Fibroblast of skin of abdomen (primary cell): ENCODE data around the gene LRRK1. TPM values are rescaled to one million over a fixed set of nuclear protein-coding genes. Genes with fewer than 3 reads are reported as not detected.

Experiments used
- DNase-seq: peaks from one replicate; pipeline ENCODE4 v3.0.0-alpha.2; 2013
- polyA plus RNA-seq, 2 experiments: library from polyadenylated mRNA; unstranded; fragments of 120-200 nt; gene quantifications; one replicate each; pipeline ENCODE4 v1.2.1, GENCODE V29; 2013; ENCODE audit not compliant: insufficient read length in 2 of 2

Gene LRRK1, protein sequence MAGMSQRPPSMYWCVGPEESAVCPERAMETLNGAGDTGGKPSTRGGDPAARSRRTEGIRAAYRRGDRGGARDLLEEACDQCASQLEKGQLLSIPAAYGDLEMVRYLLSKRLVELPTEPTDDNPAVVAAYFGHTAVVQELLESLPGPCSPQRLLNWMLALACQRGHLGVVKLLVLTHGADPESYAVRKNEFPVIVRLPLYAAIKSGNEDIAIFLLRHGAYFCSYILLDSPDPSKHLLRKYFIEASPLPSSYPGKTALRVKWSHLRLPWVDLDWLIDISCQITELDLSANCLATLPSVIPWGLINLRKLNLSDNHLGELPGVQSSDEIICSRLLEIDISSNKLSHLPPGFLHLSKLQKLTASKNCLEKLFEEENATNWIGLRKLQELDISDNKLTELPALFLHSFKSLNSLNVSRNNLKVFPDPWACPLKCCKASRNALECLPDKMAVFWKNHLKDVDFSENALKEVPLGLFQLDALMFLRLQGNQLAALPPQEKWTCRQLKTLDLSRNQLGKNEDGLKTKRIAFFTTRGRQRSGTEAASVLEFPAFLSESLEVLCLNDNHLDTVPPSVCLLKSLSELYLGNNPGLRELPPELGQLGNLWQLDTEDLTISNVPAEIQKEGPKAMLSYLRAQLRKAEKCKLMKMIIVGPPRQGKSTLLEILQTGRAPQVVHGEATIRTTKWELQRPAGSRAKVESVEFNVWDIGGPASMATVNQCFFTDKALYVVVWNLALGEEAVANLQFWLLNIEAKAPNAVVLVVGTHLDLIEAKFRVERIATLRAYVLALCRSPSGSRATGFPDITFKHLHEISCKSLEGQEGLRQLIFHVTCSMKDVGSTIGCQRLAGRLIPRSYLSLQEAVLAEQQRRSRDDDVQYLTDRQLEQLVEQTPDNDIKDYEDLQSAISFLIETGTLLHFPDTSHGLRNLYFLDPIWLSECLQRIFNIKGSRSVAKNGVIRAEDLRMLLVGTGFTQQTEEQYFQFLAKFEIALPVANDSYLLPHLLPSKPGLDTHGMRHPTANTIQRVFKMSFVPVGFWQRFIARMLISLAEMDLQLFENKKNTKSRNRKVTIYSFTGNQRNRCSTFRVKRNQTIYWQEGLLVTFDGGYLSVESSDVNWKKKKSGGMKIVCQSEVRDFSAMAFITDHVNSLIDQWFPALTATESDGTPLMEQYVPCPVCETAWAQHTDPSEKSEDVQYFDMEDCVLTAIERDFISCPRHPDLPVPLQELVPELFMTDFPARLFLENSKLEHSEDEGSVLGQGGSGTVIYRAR (N-terminal part only)
- polyA plus RNA-seq (2013, experiment 1 of 2; ENCODE audit: insufficient read length) = 13.0 TPM
- 12.0 TPM for polyA plus RNA-seq (2013, experiment 2 of 2; ENCODE audit: insufficient read length)

DNA sequence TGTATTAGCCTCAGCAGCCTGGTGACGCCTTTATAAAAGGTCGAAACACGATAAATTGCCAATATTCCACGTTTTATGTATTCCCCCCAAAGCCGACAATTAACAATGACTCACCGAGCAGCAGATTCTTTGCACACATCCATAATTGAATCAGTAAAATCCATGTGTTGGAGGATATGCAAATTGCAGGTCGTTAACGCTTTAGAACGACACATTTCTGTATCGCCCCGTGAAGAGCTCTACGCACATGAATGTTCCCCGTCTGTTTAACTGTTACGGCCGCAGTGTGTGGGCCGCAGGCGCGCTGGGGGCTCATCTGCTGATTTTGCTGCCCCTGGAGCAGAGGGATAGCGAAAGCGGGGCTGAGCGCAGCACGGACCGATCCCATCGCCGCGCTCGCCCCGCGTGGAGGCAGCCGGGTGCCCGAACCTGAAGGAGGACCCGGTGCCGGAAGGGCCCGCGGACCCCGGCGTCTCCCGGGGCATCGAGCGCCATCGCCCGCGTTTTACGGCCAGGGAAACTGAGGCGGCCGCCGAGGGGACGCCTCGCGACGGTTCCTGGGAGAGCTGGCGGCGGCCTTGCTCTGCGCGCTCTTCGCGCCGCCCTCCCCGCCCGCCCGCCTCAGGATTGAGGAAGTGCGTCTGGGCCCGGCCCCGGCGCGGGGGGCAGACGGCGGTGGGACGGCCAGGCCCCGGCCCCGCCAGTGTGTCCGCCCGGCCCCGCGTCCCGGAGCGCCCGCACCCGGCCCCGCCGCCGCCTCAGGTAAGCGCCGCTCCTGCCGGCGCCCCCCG, at the start of gene LRRK1:
Gene LRRK1 (plus strand): TSS at position 668 of the 791 bp plus-strand sequence. CDS start 5,276 bp downstream, outside the sequence.
- DNase-seq = peak; percentile 59

DNA sequence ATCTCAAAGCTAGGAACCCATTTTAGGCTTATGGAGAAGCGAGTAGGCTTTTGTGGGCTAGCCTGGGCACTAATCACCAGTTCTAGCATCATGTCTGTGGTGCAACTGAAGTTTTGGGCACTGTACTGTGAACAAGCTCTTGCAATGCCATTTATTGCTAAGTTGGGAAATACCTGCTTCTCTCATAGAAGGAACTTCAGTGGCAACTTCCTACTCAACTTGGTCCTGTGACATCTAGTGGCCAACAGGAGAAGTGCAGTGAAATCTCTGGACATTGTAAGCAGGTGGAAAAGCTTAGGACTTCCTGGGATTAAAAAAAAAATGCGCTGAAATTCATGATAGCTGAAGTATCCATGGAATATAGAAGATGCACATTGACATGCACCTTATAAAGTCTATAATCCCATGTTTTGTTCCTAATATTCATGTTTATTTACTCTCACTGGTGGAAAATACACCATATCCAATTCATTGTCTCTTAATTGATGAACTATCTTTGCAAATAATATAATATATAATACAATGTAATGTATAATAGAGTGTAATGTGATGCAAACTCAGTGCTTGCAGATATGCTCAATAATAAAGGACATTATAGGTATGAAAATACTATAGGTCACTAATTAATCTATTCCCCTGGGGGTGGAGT, 46.0 kb upstream of the LRRK1 start:
- DNase-seq = peak; percentile 77

DNA sequence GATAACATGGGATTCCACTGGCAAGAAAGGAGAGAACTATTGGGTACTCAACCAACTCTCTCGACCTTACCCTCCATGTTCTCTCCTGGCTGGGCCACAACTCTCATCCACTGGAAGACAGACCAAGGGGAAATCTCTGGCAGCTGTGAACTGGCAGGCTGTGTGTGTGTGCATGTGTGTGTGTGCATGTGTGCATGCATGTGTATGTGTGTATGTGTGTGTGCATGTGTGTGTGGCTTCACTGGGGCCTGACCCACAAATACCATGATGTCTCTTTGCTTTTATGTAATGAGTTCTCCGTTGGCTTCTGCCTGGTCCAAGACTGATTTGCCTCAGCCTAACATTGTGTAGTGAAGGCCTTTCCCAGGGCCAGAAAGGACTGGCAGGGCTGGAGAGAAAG, 43.7 kb upstream of the LRRK1 start:
- DNase-seq = no peak

GRCh38 chr15:100875976-100876375, 43.2 kb upstream of the LRRK1 start:
- DNase-seq = no peak

DNA sequence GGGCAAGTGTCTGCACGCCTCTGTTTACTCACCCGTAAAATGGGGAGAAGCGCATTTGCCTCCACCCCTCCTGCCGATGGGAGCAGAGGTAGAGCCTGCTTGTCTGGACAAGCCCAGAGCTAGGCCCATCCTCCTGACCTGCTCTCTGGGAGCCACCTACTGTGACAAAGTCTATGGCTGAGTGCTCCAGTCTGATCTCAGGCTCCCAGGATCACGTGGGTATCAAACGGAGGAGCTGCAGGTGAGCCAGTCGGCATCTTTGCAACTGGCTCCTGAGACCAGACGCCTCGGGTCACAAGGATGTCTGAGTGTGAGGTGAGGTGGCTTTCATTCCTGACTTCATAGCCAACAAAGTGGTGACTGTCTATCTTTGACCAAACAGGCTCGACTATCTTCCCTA, 41.6 kb upstream of the LRRK1 start:
- no peak for DNase-seq

- DNase-seq = no peak
Measured at GRCh38 chr15:100878130-100878529, 41.0 kb upstream of the LRRK1 start.

DNA sequence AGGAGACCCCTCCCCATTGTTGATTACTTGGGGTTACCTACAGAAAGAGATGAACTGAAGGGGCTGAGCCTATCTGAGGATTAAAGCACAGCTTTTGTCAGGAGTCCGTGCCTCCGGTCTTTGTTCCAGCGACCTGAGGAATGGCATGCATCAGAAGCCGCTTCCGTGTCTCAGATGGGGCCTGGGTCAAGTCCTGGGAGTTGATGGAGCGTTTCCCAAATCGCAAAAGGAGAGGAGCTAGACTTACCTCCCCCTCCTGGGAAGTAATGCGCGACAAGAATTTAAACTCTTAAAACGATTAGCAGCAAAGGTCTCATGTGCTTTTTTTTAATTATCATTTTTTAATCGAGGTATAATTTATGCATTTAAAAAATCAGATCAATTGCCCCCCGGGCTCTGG, 40.5 kb upstream of the LRRK1 start:
- DNase-seq = no peak

DNA sequence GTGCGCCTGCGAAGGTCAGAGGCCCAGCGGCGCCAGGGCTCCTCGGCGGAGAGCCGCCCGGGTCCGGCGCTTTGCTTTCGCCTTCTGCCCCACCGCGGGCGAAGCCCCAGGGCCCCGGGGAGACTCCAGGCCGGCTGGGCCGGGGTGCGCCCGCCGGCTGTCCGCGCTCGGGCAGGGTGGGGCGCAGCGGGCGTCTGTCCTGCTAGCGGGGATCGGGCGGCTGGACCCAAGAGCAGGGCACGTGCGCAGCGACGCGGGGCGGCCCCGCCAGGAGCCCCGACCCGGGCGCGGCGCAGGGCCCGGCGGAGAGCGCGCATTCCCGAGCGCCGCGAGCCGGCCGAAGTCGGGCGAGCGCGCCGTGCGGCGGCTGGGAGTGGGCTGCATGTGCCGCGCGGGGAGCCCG, 40.1 kb upstream of the LRRK1 start:
- no peak for DNase-seq

GRCh38 chr15:100879464-100880138, 39.6 kb upstream of the LRRK1 start, which contains the start of gene ALDH1A3:
ALDH1A3 (plus strand) TSS chr15:100879831; CDS start chr15:100879908, 77 bp downstream.
- peak; percentile 58 for DNase-seq

GRCh38 chr15:100880139-100880896, 38.8 kb upstream of the LRRK1 start:
- DNase-seq = no peak

- DNase-seq = no peak
Measured at GRCh38 chr15:100880897-100881242, 38.3 kb upstream of the LRRK1 start.

DNA sequence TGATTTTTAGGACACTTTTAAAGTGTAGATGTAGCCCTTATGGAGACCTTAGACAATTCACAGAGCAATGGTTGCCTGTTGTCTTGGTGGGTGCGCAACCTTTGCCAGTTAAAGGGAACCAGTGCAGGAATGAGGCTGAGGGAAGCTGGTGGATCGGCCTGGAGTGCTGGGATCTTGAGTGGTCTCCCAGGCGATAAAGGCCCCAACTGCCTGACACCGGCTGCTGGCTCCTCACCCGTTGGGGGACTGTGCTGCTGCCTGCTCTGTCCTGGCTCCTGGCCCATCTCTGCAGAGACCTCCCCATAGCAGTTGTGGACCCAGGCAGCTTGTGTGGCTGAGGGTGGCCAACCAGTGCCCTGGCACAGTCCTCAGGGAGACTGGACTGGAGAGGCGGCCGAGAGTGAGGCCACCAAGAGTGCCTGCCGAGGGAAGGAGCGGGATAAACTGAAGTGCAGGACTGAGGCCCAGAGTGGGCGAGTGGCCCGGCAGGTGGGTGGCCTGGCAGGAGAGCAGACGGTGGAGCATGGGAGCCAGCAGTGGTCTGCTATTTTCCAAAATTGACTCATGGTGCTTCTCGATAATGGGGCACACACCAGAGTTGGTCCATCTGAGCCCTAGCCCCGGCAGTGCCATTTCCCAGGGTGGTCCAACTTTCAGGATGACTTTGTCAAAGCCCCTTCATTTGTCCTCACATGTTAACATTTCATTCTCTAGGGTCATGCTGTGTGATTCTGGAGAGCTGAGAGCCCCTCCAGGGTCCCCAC, 37.4 kb upstream of the LRRK1 start:
- no peak for DNase-seq

DNA sequence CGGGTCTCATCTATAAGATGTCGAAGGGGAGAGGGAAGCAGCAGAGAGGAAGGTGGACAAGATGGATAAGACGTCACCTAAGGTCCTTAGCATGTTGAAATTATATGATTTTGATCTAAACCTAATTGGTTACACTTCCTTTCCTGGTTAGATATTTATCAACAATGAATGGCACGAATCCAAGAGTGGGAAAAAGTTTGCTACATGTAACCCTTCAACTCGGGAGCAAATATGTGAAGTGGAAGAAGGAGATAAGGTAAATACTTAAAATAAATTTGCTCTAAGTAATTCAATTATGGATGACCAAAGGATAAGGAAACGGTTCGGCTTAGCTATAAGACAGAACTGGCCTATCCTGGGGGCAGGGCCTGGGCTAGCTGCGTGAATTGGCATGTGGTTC, 34.0 kb upstream of the LRRK1 start:
- DNase-seq = no peak

DNA sequence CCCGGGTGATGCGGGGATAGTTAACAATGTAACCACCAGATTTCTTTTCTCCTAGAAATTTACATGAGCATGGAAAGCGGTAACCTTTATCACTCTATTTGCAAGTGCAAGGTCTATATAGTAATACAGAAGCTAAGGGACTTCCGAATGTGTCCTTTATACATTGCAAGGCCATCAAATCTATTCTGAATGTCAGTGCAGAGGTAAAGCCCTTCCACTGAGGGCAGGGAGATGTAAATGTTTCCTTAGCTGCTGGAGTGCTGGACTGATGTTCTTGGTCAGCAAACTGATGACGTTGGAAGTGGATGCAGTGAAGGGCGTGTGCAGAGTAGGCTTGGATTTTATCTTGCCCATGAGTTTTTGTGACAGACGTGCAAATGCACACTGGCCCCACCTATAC, 33.3 kb upstream of the LRRK1 start:
- no peak for DNase-seq

DNA sequence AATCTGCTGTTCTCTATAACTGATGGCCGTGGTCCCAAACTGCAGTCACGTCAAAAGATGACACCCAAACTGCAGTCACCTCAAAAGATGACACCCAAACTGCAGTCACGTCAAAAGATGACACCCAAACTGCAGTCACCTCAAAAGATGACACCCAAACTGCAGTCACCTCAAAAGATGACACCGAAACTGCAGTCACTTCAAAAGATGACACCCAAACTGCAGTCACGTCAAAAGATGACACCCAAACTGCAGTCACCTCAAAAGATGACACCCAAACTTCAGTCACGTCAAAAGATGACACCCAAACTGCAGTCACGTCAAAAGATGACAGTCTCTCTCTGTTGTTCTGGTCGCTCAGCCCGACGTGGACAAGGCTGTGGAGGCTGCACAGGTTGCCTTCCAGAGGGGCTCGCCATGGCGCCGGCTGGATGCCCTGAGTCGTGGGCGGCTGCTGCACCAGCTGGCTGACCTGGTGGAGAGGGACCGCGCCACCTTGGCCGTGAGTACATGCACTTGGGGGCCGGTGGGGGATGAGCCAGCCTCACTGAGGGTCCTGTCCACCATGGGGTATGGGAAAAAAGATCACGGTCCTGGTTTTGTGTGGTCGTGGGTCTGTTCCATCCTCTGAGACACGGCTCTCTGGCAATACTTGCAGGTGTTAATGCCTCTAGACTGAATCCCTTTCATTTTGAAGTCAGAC, 31.8 kb upstream of the LRRK1 start:
- no peak for DNase-seq

- peak; percentile 79 for DNase-seq
Measured at GRCh38 chr15:100889385-100890050, 29.6 kb upstream of the LRRK1 start.

- DNase-seq = no peak
Measured at GRCh38 chr15:100890051-100890720, 29.0 kb upstream of the LRRK1 start.
